AG09319 (cell line): ENCODE measurements around the gene KCNA5.

Source experiments
- DNase-seq: peaks from one replicate; pipeline ENCODE4 v3.0.0-alpha.2; 2010; ENCODE audit warnings: low read depth; ENCODE audit errors: extremely low read depth
- TF ChIP-seq, protein P1 (sequence below): IDR thresholded peaks from 2 replicates; pipeline ENCODE4 v1.5.1; 2011; ENCODE audit warnings: low read depth, mild to moderate bottlenecking, inconsistent platforms, low read length, moderate library complexity

KCNA5 gene

DNA sequence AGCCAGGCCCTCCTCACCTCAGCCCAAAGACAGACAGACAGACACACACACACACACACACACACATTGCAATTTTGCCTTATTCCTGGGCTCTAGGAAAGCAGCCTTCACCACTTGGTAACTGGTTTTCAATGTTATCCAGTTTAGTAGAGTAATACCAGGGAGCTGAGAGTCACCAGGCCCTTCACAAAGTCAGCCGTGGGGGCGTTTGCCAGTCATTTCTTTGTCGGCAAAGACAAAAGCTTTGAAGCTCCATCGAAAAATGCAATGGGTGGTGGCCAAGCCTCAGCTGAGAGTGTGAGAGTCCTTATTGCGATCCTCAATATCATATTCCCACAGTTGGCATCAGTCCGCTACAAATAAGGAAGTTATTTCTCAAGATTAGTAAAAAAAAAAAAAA lies 8.1 kb upstream of the KCNA5 start:
- DNase-seq = no peak
- TF ChIP-seq, protein P1, sequence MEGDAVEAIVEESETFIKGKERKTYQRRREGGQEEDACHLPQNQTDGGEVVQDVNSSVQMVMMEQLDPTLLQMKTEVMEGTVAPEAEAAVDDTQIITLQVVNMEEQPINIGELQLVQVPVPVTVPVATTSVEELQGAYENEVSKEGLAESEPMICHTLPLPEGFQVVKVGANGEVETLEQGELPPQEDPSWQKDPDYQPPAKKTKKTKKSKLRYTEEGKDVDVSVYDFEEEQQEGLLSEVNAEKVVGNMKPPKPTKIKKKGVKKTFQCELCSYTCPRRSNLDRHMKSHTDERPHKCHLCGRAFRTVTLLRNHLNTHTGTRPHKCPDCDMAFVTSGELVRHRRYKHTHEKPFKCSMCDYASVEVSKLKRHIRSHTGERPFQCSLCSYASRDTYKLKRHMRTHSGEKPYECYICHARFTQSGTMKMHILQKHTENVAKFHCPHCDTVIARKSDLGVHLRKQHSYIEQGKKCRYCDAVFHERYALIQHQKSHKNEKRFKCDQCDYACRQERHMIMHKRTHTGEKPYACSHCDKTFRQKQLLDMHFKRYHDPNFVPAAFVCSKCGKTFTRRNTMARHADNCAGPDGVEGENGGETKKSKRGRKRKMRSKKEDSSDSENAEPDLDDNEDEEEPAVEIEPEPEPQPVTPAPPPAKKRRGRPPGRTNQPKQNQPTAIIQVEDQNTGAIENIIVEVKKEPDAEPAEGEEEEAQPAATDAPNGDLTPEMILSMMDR = no peak

DNA sequence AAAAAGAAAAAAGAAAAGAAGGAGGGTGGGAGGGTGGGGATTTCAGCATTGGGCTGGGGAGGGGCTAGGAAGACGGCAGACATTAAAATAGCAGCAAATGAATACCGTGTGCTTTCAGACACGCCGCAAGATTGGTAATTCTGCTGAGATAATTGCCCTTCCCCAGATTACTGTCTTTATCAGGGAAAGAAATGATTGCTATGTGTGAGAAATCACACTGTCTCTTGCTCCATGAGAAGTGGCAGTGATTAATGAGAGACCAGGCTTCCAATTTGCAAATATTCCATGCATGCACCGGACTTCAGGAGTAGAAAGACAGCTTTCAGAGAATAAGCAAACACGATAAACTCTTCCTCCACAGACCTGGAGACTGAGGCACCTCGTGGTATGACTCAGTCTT lies 7.6 kb upstream of the KCNA5 start:
- TF ChIP-seq, protein P1 = no peak
- DNase-seq = no peak

DNA sequence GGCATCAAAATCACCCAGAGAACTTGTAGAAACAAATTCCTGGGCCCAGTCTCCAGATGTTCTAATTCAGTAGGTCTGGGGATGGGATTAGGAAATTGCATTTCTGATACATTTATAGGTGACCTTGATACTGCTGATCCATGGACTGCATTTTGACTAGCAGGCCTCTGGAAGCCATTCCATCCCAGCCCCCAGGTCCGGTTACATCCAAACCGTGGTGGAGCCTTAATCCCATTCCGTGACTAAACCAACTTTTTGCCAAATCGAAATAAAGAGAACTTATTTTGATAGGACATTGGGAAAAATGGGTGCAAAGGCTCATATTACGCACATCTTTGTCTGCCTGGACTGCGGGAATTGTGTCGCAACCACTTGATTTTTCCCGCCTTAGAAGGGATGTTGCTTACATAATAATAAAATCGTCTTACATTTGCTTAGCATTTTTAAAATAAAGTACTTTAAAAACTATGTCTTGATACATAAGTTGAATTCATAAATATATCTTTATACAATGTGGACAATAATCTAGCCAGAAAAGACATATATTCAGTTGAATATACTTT lies 5.8 kb upstream of the KCNA5 start:
- no peak for DNase-seq
- TF ChIP-seq, protein P1 = no peak

DNA sequence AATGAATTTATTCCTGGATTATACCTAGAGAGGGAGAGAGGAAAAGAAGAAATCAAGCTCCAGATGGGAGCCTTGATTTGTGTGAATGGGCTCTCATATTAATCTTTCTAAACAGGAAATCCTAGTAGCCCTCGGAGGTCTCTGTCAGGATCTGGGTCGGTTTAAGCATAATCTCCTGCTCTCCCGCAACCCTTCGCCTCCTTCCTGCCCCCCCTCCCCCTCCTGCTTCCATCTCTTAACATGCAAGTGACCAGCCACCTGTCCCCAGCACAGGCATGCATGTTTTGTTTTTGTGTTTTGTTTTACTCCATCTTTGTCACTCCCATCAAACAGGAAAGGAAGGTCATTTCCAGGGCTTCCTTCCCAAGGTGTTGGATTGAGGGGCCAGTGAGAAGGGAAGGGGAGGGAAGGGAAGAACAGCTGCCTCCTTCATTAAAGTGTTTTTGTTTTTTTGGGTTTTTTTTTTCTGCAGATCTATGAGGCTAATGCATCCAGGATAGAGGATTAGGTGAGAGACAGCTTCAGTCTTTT lies 4.8 kb upstream of the KCNA5 start:
- TF ChIP-seq, protein P1 = no peak
- no peak for DNase-seq

DNA sequence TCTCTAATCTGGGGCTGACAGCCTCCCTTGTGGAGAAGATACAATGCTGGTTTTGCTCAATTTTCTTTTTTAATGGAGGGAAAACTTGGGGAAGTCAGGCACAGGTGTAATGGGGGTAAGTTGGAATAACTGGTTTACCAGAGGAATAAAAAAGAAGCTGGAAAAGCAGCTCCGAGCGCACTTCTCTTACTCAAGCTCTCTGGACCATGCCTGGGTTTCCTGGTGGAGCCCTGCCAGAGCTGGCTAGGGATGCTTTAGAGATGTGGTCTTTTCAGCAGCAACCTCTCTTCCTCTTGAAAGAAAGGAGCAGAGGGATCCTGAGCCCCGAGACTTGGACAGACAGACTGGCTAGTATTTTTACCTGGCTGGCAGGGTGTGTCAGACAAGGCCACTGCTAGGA lies 3.9 kb upstream of the KCNA5 start:
- TF ChIP-seq, protein P1 = no peak

DNA sequence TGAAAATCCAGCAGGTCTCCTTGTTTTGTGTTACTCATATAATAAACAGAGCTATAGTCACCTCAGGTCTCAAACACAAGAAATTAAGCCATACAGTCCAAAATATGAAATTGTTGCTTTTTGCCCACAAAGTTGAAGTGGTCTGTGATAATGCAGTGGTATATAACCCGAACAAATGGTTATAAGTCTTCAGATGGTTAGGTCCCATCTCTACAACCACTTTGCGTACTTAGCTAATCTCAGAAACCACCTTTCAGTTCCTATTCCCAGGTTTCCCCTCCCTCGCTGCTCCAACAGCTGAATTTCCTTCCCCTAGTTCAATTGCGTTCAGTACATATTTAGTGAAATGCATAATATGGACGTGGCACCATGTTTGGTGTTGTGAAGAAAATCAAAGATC lies 3.3 kb upstream of the KCNA5 start:
- no peak for DNase-seq
- TF ChIP-seq, protein P1 = no peak

More for the DNA sequence above, 3.9 kb upstream of the KCNA5 start:
- DNase-seq = no peak

DNA sequence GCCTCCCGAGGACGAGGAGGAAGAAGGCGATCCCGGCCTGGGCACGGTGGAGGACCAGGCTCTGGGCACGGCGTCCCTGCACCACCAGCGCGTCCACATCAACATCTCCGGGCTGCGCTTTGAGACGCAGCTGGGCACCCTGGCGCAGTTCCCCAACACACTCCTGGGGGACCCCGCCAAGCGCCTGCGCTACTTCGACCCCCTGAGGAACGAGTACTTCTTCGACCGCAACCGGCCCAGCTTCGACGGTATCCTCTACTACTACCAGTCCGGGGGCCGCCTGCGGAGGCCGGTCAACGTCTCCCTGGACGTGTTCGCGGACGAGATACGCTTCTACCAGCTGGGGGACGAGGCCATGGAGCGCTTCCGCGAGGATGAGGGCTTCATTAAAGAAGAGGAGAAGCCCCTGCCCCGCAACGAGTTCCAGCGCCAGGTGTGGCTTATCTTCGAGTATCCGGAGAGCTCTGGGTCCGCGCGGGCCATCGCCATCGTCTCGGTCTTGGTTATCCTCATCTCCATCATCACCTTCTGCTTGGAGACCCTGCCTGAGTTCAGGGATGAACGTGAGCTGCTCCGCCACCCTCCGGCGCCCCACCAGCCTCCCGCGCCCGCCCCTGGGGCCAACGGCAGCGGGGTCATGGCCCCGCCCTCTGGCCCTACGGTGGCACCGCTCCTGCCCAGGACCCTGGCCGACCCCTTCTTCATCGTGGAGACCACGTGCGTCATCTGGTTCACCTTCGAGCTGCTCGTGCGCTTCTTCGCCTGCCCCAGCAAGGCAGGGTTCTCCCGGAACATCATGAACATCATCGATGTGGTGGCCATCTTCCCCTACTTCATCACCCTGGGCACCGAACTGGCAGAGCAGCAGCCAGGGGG lies 979 bp downstream of the KCNA5 start:
- TF ChIP-seq, protein P1 = no peak
- DNase-seq = no peak
